Cardiac muscle cell (in vitro differentiated cells and primary cell): ENCODE results near the gene WSCD2. TPM values are rescaled to one million over a fixed set of nuclear protein-coding genes. Genes with fewer than 3 reads are reported as not detected.

Experiments
- DNase-seq, 2 donors: peaks; one replicate each; pipeline versions ENCODE4 v3.0.0 to v3.0.0-alpha.2; 2010 to 2017; ENCODE audit warnings: low read depth in 1 of 2, low spot score in 1 of 2
- H3K27ac ChIP-seq: fragments of 200-600 bp; sonication (generic); 2 replicates; pipeline ENCODE4 v1.5.1; 2016
- H3K27me3 ChIP-seq: fragments of 200-600 bp; sonication (generic); 2 replicates; pipeline ENCODE4 v1.6.0; 2016; ENCODE audit warnings: control low read depth
- H3K36me3 ChIP-seq: fragments of 200-600 bp; sonication (generic); 2 replicates; pipeline ENCODE4 v1.5.1; 2016; ENCODE audit warnings: control low read depth
- H3K4me1 ChIP-seq: fragments of 200-600 bp; sonication (generic); 2 replicates; pipeline ENCODE4 v1.8.1; 2017; ENCODE audit warnings: low read depth, mild to moderate bottlenecking, mixed run types
- H3K4me3 ChIP-seq: fragments of 200-600 bp; sonication (generic); 2 replicates; pipeline ENCODE4 v1.5.1; 2016; ENCODE audit warnings: mild to moderate bottlenecking
- H3K9me3 ChIP-seq: fragments of 200-600 bp; sonication (generic); 2 replicates; pipeline ENCODE4 v1.5.1; 2017; ENCODE audit warnings: low read depth, mild to moderate bottlenecking, control low read depth
- CTCF ChIP-seq: IDR thresholded peaks from 2 replicates; pipeline ENCODE4 v1.5.1; 2012; ENCODE audit warnings: low read depth, mild to moderate bottlenecking, low read length
- polyA plus RNA-seq: library from polyadenylated mRNA; unstranded; fragments of >200 nt; fragmentation: Nextera tagmentation; extraction: Ambion mirVana; gene quantifications from 2 replicates; pipeline ENCODE4 v1.2.1, GENCODE V29; 2016
- total RNA-seq: library from RNA; depleted of rRNA; stranded (reverse); fragments of >200 nt; gene quantifications from 2 replicates; pipeline ENCODE4 v1.2.3, GENCODE V29; 2016

The WSCD2 gene
- total and polyA plus RNA-seq, 2 experiments from 2014 or later: 7.0 to 7.1 TPM

GRCh38 chr12:108116254-108116653, 12.8 kb upstream of the WSCD2 start:
- no peak overlapping the region for H3K4me3 ChIP-seq
- no peak for TF ChIP-seq CTCF
- no peak for DNase-seq
- no peak overlapping the region for H3K27ac ChIP-seq
- no peaks in the 10 kb centered on the region for H3K36me3 ChIP-seq
- no peaks in the 10 kb centered on the region for H3K9me3 ChIP-seq
- H3K4me1 ChIP-seq: peaks cover 14% of the 10 kb centered on the region
- no peaks in the 10 kb centered on the region for H3K27me3 ChIP-seq

DNA sequence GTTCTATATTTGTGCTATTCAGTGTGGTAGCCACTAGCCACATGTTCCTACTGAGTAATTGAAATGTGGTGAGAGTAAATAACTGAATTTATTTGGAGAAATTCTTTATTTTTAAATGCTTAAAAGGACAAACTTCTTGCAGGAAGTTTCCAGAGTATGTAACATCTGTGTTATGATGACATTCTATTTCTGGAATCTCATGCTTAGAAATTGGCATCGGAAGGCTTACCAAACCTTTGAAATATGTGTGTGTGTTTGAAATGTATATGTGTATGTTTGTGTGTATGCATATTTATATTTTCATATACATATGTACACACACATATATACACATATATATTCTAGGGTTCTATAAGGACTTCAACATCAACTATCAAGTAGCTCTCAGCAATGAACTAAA, 12.4 kb upstream of the WSCD2 start:
- no peak for DNase-seq
- no peaks in the 10 kb centered on the region for H3K9me3 ChIP-seq
- H3K4me1 ChIP-seq: peaks cover 14% of the 10 kb centered on the region
- no peak overlapping the region for H3K4me3 ChIP-seq
- no peaks in the 10 kb centered on the region for H3K27me3 ChIP-seq
- H3K36me3 ChIP-seq: no peaks in the 10 kb centered on the region
- no peak for TF ChIP-seq CTCF
- H3K27ac ChIP-seq: no peak overlapping the region

DNA sequence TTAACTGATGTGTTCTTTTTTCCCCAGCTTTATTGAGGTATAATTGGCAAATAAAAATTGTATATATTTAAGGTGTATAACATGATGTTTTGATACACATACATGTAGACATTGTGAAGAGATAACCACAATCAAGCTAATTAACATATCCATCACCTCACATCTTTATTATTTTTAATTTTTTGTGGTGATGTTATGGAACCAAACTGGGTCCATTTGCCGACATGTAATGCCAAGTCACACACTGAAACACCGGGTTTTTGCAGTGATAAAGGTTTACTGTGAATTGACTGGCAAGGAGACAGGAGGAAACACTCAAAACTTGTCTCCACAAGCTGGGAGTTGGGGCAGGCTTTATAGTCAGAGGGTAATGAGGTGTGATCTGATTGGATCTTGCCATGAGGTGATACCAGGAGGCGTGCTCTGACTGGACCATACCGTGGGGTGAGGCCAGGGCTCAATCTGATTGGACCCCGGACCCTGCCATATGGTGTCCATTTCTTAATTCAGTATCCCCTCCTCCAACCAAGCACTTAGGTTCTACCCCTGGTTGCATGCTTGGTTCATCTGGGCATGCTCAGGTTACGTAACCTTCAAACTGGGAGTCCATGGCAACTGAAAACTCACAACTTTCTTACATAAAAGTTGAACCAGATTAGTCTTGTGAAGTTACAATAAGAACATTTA, 11.8 kb upstream of the WSCD2 start:
- no peak for DNase-seq
- H3K36me3 ChIP-seq: no peaks in the 10 kb centered on the region
- no peaks in the 10 kb centered on the region for H3K9me3 ChIP-seq
- H3K27me3 ChIP-seq: no peaks in the 10 kb centered on the region
- H3K4me3 ChIP-seq: no peak overlapping the region
- no peak overlapping the region for H3K27ac ChIP-seq
- peaks cover 14% of the 10 kb centered on the region for H3K4me1 ChIP-seq
- TF ChIP-seq CTCF: no peak

- no peaks in the 10 kb centered on the region for H3K9me3 ChIP-seq
- H3K36me3 ChIP-seq: no peaks in the 10 kb centered on the region
- TF ChIP-seq CTCF: no peak
- no peak overlapping the region for H3K27ac ChIP-seq
- peaks cover 9% of the 10 kb centered on the region for H3K4me1 ChIP-seq
- DNase-seq: no peak
- no peak overlapping the region for H3K4me3 ChIP-seq
- H3K27me3 ChIP-seq: no peaks in the 10 kb centered on the region
Observed at GRCh38 chr12:108117902-108118301, 11.2 kb upstream of the WSCD2 start.

- no peak for TF ChIP-seq CTCF
- Histone ChIP-seq H3K9me3 (no peaks in the 10 kb centered on the region), H3K4me1 (no peaks in the 10 kb centered on the region), H3K27me3 (no peaks in the 10 kb centered on the region), H3K27ac (no peak overlapping the region), H3K36me3 (no peaks in the 10 kb centered on the region), H3K4me3 (no peak overlapping the region)
- no peak for DNase-seq
Observed at GRCh38 chr12:108119126-108119973, 9.7 kb upstream of the WSCD2 start.
